ENCODE measurements around the gene WDSUB1. TPM values are rescaled to one million over a fixed set of nuclear protein-coding genes. Genes with fewer than 3 reads are reported as not detected.
A peak's percentile ranks its signal among the peaks of the same experiment; 100 is the strongest.

WDSUB1 gene
- total RNA-seq, 1 experiment from 2014 or later = 7.7 TPM

GRCh38 chr2:159196393-159196925 is 90.0 kb downstream of the WDSUB1 start:
- no peaks in the 10 kb centered on the region for H3K4me1 ChIP-seq (ENCODE audit: control insufficient read depth, insufficient read depth, low read length)
- peaks cover 14% of the 10 kb centered on the region for H3K36me3 ChIP-seq (ENCODE audit: control insufficient read depth, insufficient read depth, low read length)
- intact Hi-C loops (cut with micrococcal nuclease; ENCODE audit: unreplicated experiment) (no loop called here), in situ Hi-C loops (cut with HindIII; ENCODE audit: low pct_unique_long_range_greater_than_20kb, low sequenced_read_pairs) (no loop called here)
- H3K9me3 ChIP-seq (ENCODE audit: control insufficient read depth, insufficient read depth, low read depth, low read length) = no peaks in the 10 kb centered on the region
- TF ChIP-seq TCF7L2 (IDR thresholded peaks at IDR 0.05; ENCODE audit: low read depth, low read length) = no peak
- TF ChIP-seq POLR2AphosphoS5 (IDR thresholded peaks at IDR 0.05; ENCODE audit: low read depth, low read length) = no peak
- TF ChIP-seq SIN3A (IDR thresholded peaks at IDR 0.05; ENCODE audit: borderline replicate concordance, insufficient read depth, low read depth, low read length) = no peak
- TF ChIP-seq REST (IDR thresholded peaks at IDR 0.05; ENCODE audit: insufficient read depth in 1 of 2, low read depth in 2 of 2, low read length in 1 of 2) = no peak
- TF ChIP-seq CTCF (IDR thresholded peaks at IDR 0.05) = no peak
- H3K27ac ChIP-seq (ENCODE audit: low read length) = no peak overlapping the region
- no peaks in the 10 kb centered on the region for H3K27me3 ChIP-seq (ENCODE audit: control insufficient read depth, insufficient read depth, low read length)
- DNase-seq (ENCODE audit: low read depth, low spot score) = no peak
- ChIA-PET CTCF (interaction anchor here (0.5 kb wide), 1 partner anchor 57 kb away, joined by 4 read pairs; no protein-coding TSS in a partner anchor), POLR2A (no interaction called here)
- H3K4me3 ChIP-seq (ENCODE audit: low read depth in 2 of 2, low read length in 2 of 2) = no peak overlapping the region
- no TSS peak for BruUV-seq (replicated peaks)
- peak; percentile 26; the same call in 1 of the 2 replicates for ATAC-seq

- POLR2A ChIA-PET = no interaction called here
- DNase-seq (ENCODE audit: low read depth, low spot score) = no peak
- Histone ChIP-seq H3K27ac (ENCODE audit: low read length) (no peak overlapping the region), H3K36me3 (ENCODE audit: control insufficient read depth, insufficient read depth, low read length) (peaks cover 14% of the 10 kb centered on the region), H3K9me3 (ENCODE audit: control insufficient read depth, insufficient read depth, low read depth, low read length) (no peaks in the 10 kb centered on the region), H3K4me1 (ENCODE audit: control insufficient read depth, insufficient read depth, low read length) (no peaks in the 10 kb centered on the region), H3K27me3 (ENCODE audit: control insufficient read depth, insufficient read depth, low read length) (no peaks in the 10 kb centered on the region), H3K4me3 (ENCODE audit: low read depth in 2 of 2, low read length in 2 of 2) (no peak overlapping the region)
- in situ Hi-C loops (cut with HindIII; ENCODE audit: low pct_unique_long_range_greater_than_20kb, low sequenced_read_pairs) = no loop called here
- TF ChIP-seq REST (IDR thresholded peaks at IDR 0.05; ENCODE audit: insufficient read depth in 1 of 2, low read depth in 2 of 2, low read length in 1 of 2) (no peak), POLR2AphosphoS5 (IDR thresholded peaks at IDR 0.05; ENCODE audit: low read depth, low read length) (no peak), SIN3A (IDR thresholded peaks at IDR 0.05; ENCODE audit: borderline replicate concordance, insufficient read depth, low read depth, low read length) (no peak), TCF7L2 (IDR thresholded peaks at IDR 0.05; ENCODE audit: low read depth, low read length) (no peak), CTCF (IDR thresholded peaks at IDR 0.05) (no peak)
- ATAC-seq = no peak
- CTCF ChIA-PET = no interaction called here
- intact Hi-C loops (cut with micrococcal nuclease; ENCODE audit: unreplicated experiment) = no loop called here
- BruUV-seq (replicated peaks) = no TSS peak
These were observed 90.8 kb downstream of the WDSUB1 start for GRCh38 chr2:159195697-159196096.
